Stomach (tissue), 9 donors: Measurements from ENCODE around the gene PTGER1. TPM values are rescaled to one million over a fixed set of nuclear protein-coding genes. Genes with fewer than 3 reads are reported as not detected.

Source experiments
- DNase-seq, 2 donors: peaks; one replicate each; pipeline versions ENCODE4 v3.0.0 to v3.0.0-alpha.2; 2013 to 2019
- H3K27ac ChIP-seq, 5 donors: fragments of 200-600 bp in 4 of 5; sonication (generic) in 4 of 5; one replicate each; pipeline ENCODE4 v1.5.1; 2013 to 2019; ENCODE audit warnings: mild to moderate bottlenecking in 1 of 5, moderate library complexity in 1 of 5
- H3K27me3 ChIP-seq, 3 donors: fragments of 200-600 bp; sonication (generic); one replicate each; pipeline ENCODE4 v1.5.1; 2017 to 2019; ENCODE audit warnings: mixed run types in 1 of 3
- H3K36me3 ChIP-seq, 4 donors: fragments of 200-600 bp; sonication (generic); 1 replicate in 3 of 4; 2 replicates in 1 of 4; pipeline ENCODE4 v1.5.1; 2016 to 2019
- H3K4me1 ChIP-seq, 4 donors: fragments of 200-600 bp; sonication (generic); one replicate each; pipeline ENCODE4 v1.5.1; 2016 to 2019
- H3K4me3 ChIP-seq, 4 donors: fragments of 200-600 bp; sonication (generic) in 3 of 4; one replicate each; pipeline ENCODE4 v1.5.1; 2016 to 2019; ENCODE audit warnings: mild to moderate bottlenecking in 1 of 4
- H3K9me3 ChIP-seq, 4 donors: fragments of 200-600 bp; sonication (generic); one replicate each; pipeline ENCODE4 v1.5.1; 2016 to 2019
- CTCF ChIP-seq, 7 experiments: fragments of 450-650 bp in 4 of 7; fragments of 200-600 bp in 3 of 7; sonication (generic) in 3 of 7; IDR thresholded peaks; one replicate each; pipeline ENCODE4 v1.5.1; 2016 to 2019; ENCODE audit warnings: antibody characterized with exemption in 7 of 7, control low read depth in 2 of 7, mild to moderate bottlenecking in 1 of 7
- EP300 ChIP-seq: sonication (generic); formaldehyde crosslinking; IDR thresholded peaks from one replicate; pipeline ENCODE4 v1.6.1; 2017; ENCODE audit warnings: antibody characterized with exemption
- POLR2A ChIP-seq, 4 donors: fragments of 450-650 bp; IDR thresholded peaks; one replicate each; pipeline ENCODE4 v1.6.1; 2016; ENCODE audit warnings: antibody characterized with exemption in 4 of 4, control low read depth in 2 of 4, mild to moderate bottlenecking in 1 of 4, moderate library complexity in 1 of 4
- POLR2AphosphoS5 ChIP-seq, 3 donors: sonication (generic); formaldehyde crosslinking; IDR thresholded peaks; one replicate each; pipeline ENCODE4 v1.6.1; 2016; ENCODE audit warnings: antibody characterized with exemption in 3 of 3
- WGBS, 5 donors: extraction: QIAGEN DNeasy Blood & Tissue Kit in 3 of 5; methylation state at CpG; one replicate each; pipeline versions ENCODE4 v1.1.5 to v1.1.7; 2013 to 2018; 5-methylcytosine and 5-hydroxymethylcytosine counted together
- intact Hi-C: fragments of 100-400 bp; cut with DNase I; formaldehyde crosslinking; loops from one replicate; pipeline ENCODE4 v1.15.1; 2023; ENCODE audit warnings: low total_unique reads
- polyA plus RNA-seq, 3 donors: library from polyadenylated mRNA; stranded (reverse); fragments of 200-250 nt; gene quantifications; one replicate each; pipeline ENCODE4 v1.2.3, GENCODE V29; 2013
- total RNA-seq, 5 donors: library from RNA; depleted of rRNA; stranded (reverse); fragments of >200 nt; gene quantifications; one replicate each; pipeline versions ENCODE4 v1.1.0 to v1.2.3, GENCODE V29; 2014 to 2016
- donor health status: healthy with polysubstance abuse.
- donor health status: Bipolar disorder and iron deficiency.
- donor health status: healthy.

Gene PTGER1
- total and polyA plus RNA-seq, 8 donors, result 1.2 to 3.4 (median 2.4) TPM; not detected in 4

GRCh38 chr19:14479975-14480699 lies 5.0 kb upstream of the PTGER1 start:
- WGBS, 5 donors, result 52 to 78% (median 64%) methylated on average over 21 to 43 of the region's 43 CpGs
- no peaks in the 10 kb centered on the region for H3K9me3 ChIP-seq

GRCh38 chr19:14479309-14479974 lies 4.3 kb upstream of the PTGER1 start:
- peaks cover 25 to 67% (median 65%) of the 10 kb centered on the region in 4 donors for H3K36me3 ChIP-seq
- DNase-seq, result no peak
- H3K9me3 ChIP-seq, result no peaks in the 10 kb centered on the region
- H3K27ac ChIP-seq, result peak overlapping the region in 2 of 5 donors; percentile 2 to 44
- intact Hi-C loops, result no loop called here
- no peak for TF ChIP-seq POLR2AphosphoS5 (IDR thresholded peaks at IDR 0.05)
- no peak for TF ChIP-seq EP300
- TF ChIP-seq CTCF (IDR thresholded peaks at IDR 0.05), result no peak
- TF ChIP-seq POLR2A (IDR thresholded peaks at IDR 0.05), result no peak
- H3K4me3 ChIP-seq, result no peak overlapping the region
- H3K4me1 ChIP-seq, result peaks cover 34 to 51% (median 39%) of the 10 kb centered on the region in 4 donors
- peaks cover 0 to 21% (median 8%) of the 10 kb centered on the region in 3 donors for H3K27me3 ChIP-seq
- 81 to 94% (median 89%) methylated on average over 14 of the region's 14 CpGs for WGBS, 5 donors

More at GRCh38 chr19:14479975-14480699, 5.0 kb upstream of the PTGER1 start:
- intact Hi-C loops, result no loop called here
- DNase-seq, result peak; percentile 55 to 77
- peak overlapping the region in 2 of 5 donors; percentile 2 to 44 for H3K27ac ChIP-seq
- H3K4me1 ChIP-seq, result peaks cover 27 to 44% (median 32%) of the 10 kb centered on the region in 4 donors
- TF ChIP-seq CTCF (IDR thresholded peaks at IDR 0.05), result peak in 5 of 7 experiments; percentile 42 to 86 (median 77)
- no peak for TF ChIP-seq POLR2A (IDR thresholded peaks at IDR 0.05)
- no peak for TF ChIP-seq EP300
- no peak for TF ChIP-seq POLR2AphosphoS5 (IDR thresholded peaks at IDR 0.05)
- no peak overlapping the region for H3K4me3 ChIP-seq
- H3K36me3 ChIP-seq, result peaks cover 25 to 74% (median 69%) of the 10 kb centered on the region in 4 donors
- H3K27me3 ChIP-seq, result peaks cover 0 to 14% (median 6%) of the 10 kb centered on the region in 3 donors

GRCh38 chr19:14478113-14478545 lies 3.0 kb upstream of the PTGER1 start:
- no peaks in the 10 kb centered on the region for H3K9me3 ChIP-seq
- WGBS, 5 donors, result 71 to 90% (median 80%) methylated on average over 12 to 24 of the region's 24 CpGs
- H3K4me1 ChIP-seq, result peaks cover 48 to 64% (median 52%) of the 10 kb centered on the region in 4 donors
- TF ChIP-seq EP300 (no peak), CTCF (IDR thresholded peaks at IDR 0.05) (no peak), POLR2A (IDR thresholded peaks at IDR 0.05) (no peak), POLR2AphosphoS5 (IDR thresholded peaks at IDR 0.05) (no peak)
- peak overlapping the region in 3 of 5 donors; percentile 73 to 82 (median 74) for H3K27ac ChIP-seq
- DNase-seq, result peak in 1 of 2 donors; percentile 35
- H3K36me3 ChIP-seq, result peaks cover 25 to 55% (median 54%) of the 10 kb centered on the region in 4 donors
- no peak overlapping the region for H3K4me3 ChIP-seq
- peaks cover 0 to 34% (median 19%) of the 10 kb centered on the region in 3 donors for H3K27me3 ChIP-seq
- intact Hi-C loops, result no loop called here

- peaks cover 52 to 69% (median 58%) of the 10 kb centered on the region in 4 donors for H3K4me1 ChIP-seq
- peak in 1 of 2 donors; percentile 89 for DNase-seq
- TF ChIP-seq POLR2A (IDR thresholded peaks at IDR 0.05) (no peak), EP300 (no peak), CTCF (IDR thresholded peaks at IDR 0.05) (no peak), POLR2AphosphoS5 (IDR thresholded peaks at IDR 0.05) (no peak)
- 56 to 75% (median 66%) methylated on average over 9 to 10 of the region's 10 CpGs for WGBS, 5 donors
- no peaks in the 10 kb centered on the region for H3K9me3 ChIP-seq
- intact Hi-C loops, result no loop called here
- peaks cover 0 to 40% (median 25%) of the 10 kb centered on the region in 3 donors for H3K27me3 ChIP-seq
- H3K27ac ChIP-seq, result peak overlapping the region; percentile 1 to 82 (median 73)
- peaks cover 23 to 51% (median 49%) of the 10 kb centered on the region in 4 donors for H3K36me3 ChIP-seq
- H3K4me3 ChIP-seq, result no peak overlapping the region
Measured at GRCh38 chr19:14477418-14478112, 2.4 kb upstream of the PTGER1 start.
